H1 (cell line): ENCODE results near the gene BOLA1. TPM values are rescaled to one million over a fixed set of nuclear protein-coding genes. Genes with fewer than 3 reads are reported as not detected.
"Not testable (repeated sequence)": the region's sequence is repeated elsewhere in the genome, so short reads cannot be mapped to it uniquely, and the experiment has no call there.

Experiments
- CTCF ChIA-PET: fragments of 300-600 bp; sonication (Branson Sonifier 250); formaldehyde crosslinking; loops from one replicate; lab custom pipeline; 2021; ENCODE audit not compliant: partially characterized antibody; lab: Charles Lee
- POLR2A ChIA-PET: fragments of 300-600 bp; sonication (Branson Sonifier 250); formaldehyde crosslinking; loops from one replicate; lab custom pipeline; 2021; ENCODE audit warnings: inconsistent platforms; ENCODE audit not compliant: partially characterized antibody; lab: Charles Lee
- DNase-seq, 2 experiments: peaks; one replicate each; pipeline versions ENCODE4 v3.0.0 to v3.0.0-alpha.2; 2010 to 2022; ENCODE audit warnings: low spot score in 2 of 2, low read depth in 1 of 2, mixed read lengths in 1 of 2
- FAIRE-seq: peaks from 2 replicates; lab custom pipeline; 2011; peaks lifted over from hg19 to GRCh38; lab: Jason Lieb, UNC
- H2AFZ ChIP-seq: 2 replicates; pipeline ENCODE4 v1.8.1; 2012; ENCODE audit warnings: low read length, inconsistent platforms
- H2AK5ac ChIP-seq: 2 replicates; pipeline ENCODE4 v1.6.1; 2013; ENCODE audit warnings: low read depth, low read length
- H2BK120ac ChIP-seq: replicated peaks from 2 replicates; pipeline ENCODE3; 2013; ENCODE audit warnings: low read depth, low read length, inconsistent platforms
- H2BK12ac ChIP-seq: 2 replicates; pipeline ENCODE4 v1.6.1; 2013; ENCODE audit warnings: low read depth, low read length
- H2BK15ac ChIP-seq: 2 replicates; pipeline ENCODE4 v1.6.1; 2013; ENCODE audit warnings: low read length
- H2BK20ac ChIP-seq: 2 replicates; pipeline ENCODE4 v1.6.1; 2013; ENCODE audit warnings: low read length
- H2BK5ac ChIP-seq: 2 replicates; pipeline ENCODE4 v1.6.1; 2013; ENCODE audit warnings: low read depth, low read length
- H3K14ac ChIP-seq: 2 replicates; pipeline ENCODE4 v1.6.1; 2013; ENCODE audit warnings: inconsistent platforms; ENCODE audit not compliant: insufficient read length
- H3K18ac ChIP-seq: 2 replicates; pipeline ENCODE4 v1.6.1; 2013; ENCODE audit warnings: low read length; ENCODE audit errors: extremely low read depth
- H3K23ac ChIP-seq: 2 replicates; pipeline ENCODE4 v1.6.1; 2013; ENCODE audit warnings: inconsistent platforms; ENCODE audit not compliant: insufficient read length
- H3K23me2 ChIP-seq: 2 replicates; pipeline ENCODE4 v1.6.1; 2013; ENCODE audit warnings: low read depth, low read length
- H3K27ac ChIP-seq: 2 replicates; pipeline ENCODE4 v1.6.1; 2011; ENCODE audit warnings: low read depth, low read length, inconsistent platforms
- H3K27me3 ChIP-seq, 4 experiments: replicated peaks in 1 of 4; 1 replicate in 1 of 4; 2 replicates in 3 of 4; pipeline versions ENCODE4 v1.6.1 to v1.8.1; 2011 to 2013; ENCODE audit warnings: low read length in 3 of 4, mild to moderate bottlenecking in 3 of 4, inconsistent platforms in 2 of 4, mixed read lengths in 2 of 4, moderate library complexity in 1 of 4; ENCODE audit not compliant: control insufficient read depth in 3 of 4, insufficient read depth in 3 of 4; ENCODE audit errors: extremely low read depth in 1 of 4
- H3K36me3 ChIP-seq, 4 experiments: 2 replicates each; pipeline versions ENCODE4 v1.6.1 to v1.8.1; 2011 to 2013; ENCODE audit warnings: mild to moderate bottlenecking in 4 of 4, low read length in 3 of 4, moderate library complexity in 2 of 4, control low read depth in 1 of 4, inconsistent platforms in 1 of 4; ENCODE audit not compliant: insufficient read depth in 4 of 4, control insufficient read depth in 2 of 4
- H3K4ac ChIP-seq: replicated peaks from 2 replicates; pipeline ENCODE3; 2013; ENCODE audit warnings: low read length, low read depth, mixed read lengths, inconsistent platforms; ENCODE audit not compliant: insufficient read length
- H3K4me1 ChIP-seq, 4 experiments: replicated peaks in 1 of 4; 1 replicate in 1 of 4; 2 replicates in 3 of 4; pipeline versions ENCODE4 v1.6.1 to v1.8.1; 2011 to 2013; ENCODE audit warnings: low read length in 3 of 4, inconsistent platforms in 2 of 4, mixed read lengths in 1 of 4; ENCODE audit not compliant: insufficient read depth in 4 of 4, control insufficient read depth in 3 of 4
- H3K4me2 ChIP-seq, 2 experiments: 2 replicates each; pipeline versions ENCODE4 v1.6.1 to v1.8.1; 2011 to 2013; ENCODE audit warnings: low read depth in 2 of 2, low read length in 2 of 2, control low read depth in 1 of 2, inconsistent platforms in 1 of 2, mild to moderate bottlenecking in 1 of 2; ENCODE audit not compliant: insufficient read depth in 1 of 2
- H3K4me3 ChIP-seq, 4 experiments: fragments of 200-600, 300-600 bp in 1 of 4; sonication (generic), shearing (Covaris generic), sonication (Bioruptor Twin) in 1 of 4; 2 replicates each; pipeline versions ENCODE4 v1.5.1 to v1.8.1; 2011 to 2016; ENCODE audit warnings: low read length in 4 of 4, low read depth in 3 of 4, control low read depth in 2 of 4, inconsistent platforms in 2 of 4, mild to moderate bottlenecking in 2 of 4, mixed read lengths in 1 of 4, moderate library complexity in 1 of 4; ENCODE audit not compliant: insufficient read depth in 2 of 4; ENCODE audit errors: extremely low read depth in 1 of 4
- H3K56ac ChIP-seq: replicated peaks from 2 replicates; pipeline ENCODE3; 2013; ENCODE audit warnings: low read depth, mild to moderate bottlenecking, mixed read lengths, low read length, inconsistent platforms; ENCODE audit not compliant: insufficient read length
- H3K79me1 ChIP-seq: 2 replicates; pipeline ENCODE4 v1.6.1; 2013; ENCODE audit warnings: low read depth, low read length, control low read depth
- H3K79me2 ChIP-seq, 2 experiments: 2 replicates each; pipeline versions ENCODE4 v1.6.1 to v1.8.1; 2012 to 2013; ENCODE audit warnings: low read length in 2 of 2, mild to moderate bottlenecking in 2 of 2, inconsistent platforms in 1 of 2; ENCODE audit not compliant: insufficient read depth in 2 of 2, control insufficient read depth in 1 of 2
- H3K9ac ChIP-seq, 4 experiments: replicated peaks in 1 of 4; 1 replicate in 1 of 4; 2 replicates in 3 of 4; pipeline versions ENCODE4 v1.6.1 to v1.8.1; 2011 to 2013; ENCODE audit warnings: low read depth in 3 of 4, low read length in 3 of 4, control low read depth in 2 of 4, mild to moderate bottlenecking in 2 of 4, moderate library complexity in 2 of 4, inconsistent platforms in 1 of 4; ENCODE audit errors: extremely low read depth in 1 of 4
- H3K9me3 ChIP-seq, 2 experiments: 2 replicates each; pipeline versions ENCODE4 v1.6.1 to v1.8.1; 2012 to 2013; ENCODE audit warnings: mild to moderate bottlenecking in 2 of 2, moderate library complexity in 2 of 2, control low read depth in 1 of 2, inconsistent platforms in 1 of 2, low read depth in 1 of 2, low read length in 1 of 2, mixed read lengths in 1 of 2; ENCODE audit not compliant: insufficient read depth in 2 of 2
- H4K20me1 ChIP-seq, 2 experiments: replicated peaks in 1 of 2; 2 replicates each; pipeline versions ENCODE3 to v1.8.1; 2011 to 2013; ENCODE audit warnings: inconsistent platforms in 2 of 2, low read length in 2 of 2, mild to moderate bottlenecking in 1 of 2; ENCODE audit not compliant: insufficient read depth in 2 of 2, control insufficient read depth in 1 of 2
- H4K5ac ChIP-seq: 2 replicates; pipeline ENCODE4 v1.6.1; 2013; ENCODE audit warnings: low read length, low read depth, mixed read lengths, inconsistent platforms; ENCODE audit not compliant: insufficient read length
- H4K8ac ChIP-seq: 2 replicates; pipeline ENCODE4 v1.8.0; 2013; ENCODE audit warnings: mild to moderate bottlenecking, moderate library complexity, low read length, inconsistent platforms; ENCODE audit not compliant: insufficient read depth; ENCODE audit errors: extremely low read depth
- H4K91ac ChIP-seq: replicated peaks from 2 replicates; pipeline ENCODE3; 2013; ENCODE audit warnings: low read length, mixed read lengths, inconsistent platforms; ENCODE audit not compliant: insufficient read length
- CTCF ChIP-seq, 3 experiments: IDR thresholded peaks; 1 replicate in 2 of 3; 2 replicates in 1 of 3; pipeline versions ENCODE4 v1.5.1 to v1.6.1; 2011; ENCODE audit warnings: low read length in 3 of 3, mild to moderate bottlenecking in 3 of 3, inconsistent platforms in 2 of 3, low read depth in 1 of 3, moderate library complexity in 1 of 3; ENCODE audit not compliant: insufficient read depth in 1 of 3; ENCODE audit errors: control extremely low read depth in 1 of 3
- EP300 ChIP-seq, 2 experiments: IDR thresholded peaks; 1 replicate in 1 of 2; 2 replicates in 1 of 2; pipeline ENCODE4 v1.6.1; 2011 to 2012; ENCODE audit warnings: low read depth in 2 of 2, low read length in 2 of 2, mild to moderate bottlenecking in 2 of 2, borderline replicate concordance in 1 of 2, inconsistent platforms in 1 of 2, moderate library complexity in 1 of 2
- HDAC2 ChIP-seq, 2 experiments: fragments of 300-600 bp in 1 of 2; sonication (generic) in 1 of 2; IDR thresholded peaks; 2 replicates each; pipeline ENCODE4 v1.6.1; 2011 to 2012; ENCODE audit warnings: low read depth in 2 of 2, low read length in 2 of 2, mild to moderate bottlenecking in 2 of 2, moderate library complexity in 2 of 2, borderline replicate concordance in 1 of 2, inconsistent platforms in 1 of 2
- WGBS, 2 experiments: shearing (Covaris generic) in 1 of 2; methylation state at CpG; one replicate each; pipeline versions ENCODE4 v1.1.6 to v1.1.7; 2013 to 2015; ENCODE audit warnings: low lambda C conversion rate in 2 of 2, mixed read lengths in 2 of 2, inconsistent platforms in 1 of 2, low coverage in 1 of 2, missing lambda C conversion rate in 1 of 2; ENCODE audit not compliant: insufficient replicate concordance in 2 of 2, insufficient coverage in 1 of 2, insufficient read length in 1 of 2; ENCODE audit errors: extremely low coverage in 1 of 2, missing lambda C conversion rate in 1 of 2; 5-methylcytosine and 5-hydroxymethylcytosine counted together
- polyA plus RNA-seq, 7 experiments: library from polyadenylated mRNA; depleted of rRNA in 3 of 7; stranded (reverse) in 5 of 7; unstranded in 2 of 7; fragments of >200 nt in 5 of 7; fragments of 200-250 nt in 2 of 7; gene quantifications; 1 replicate in 5 of 7; 2 replicates in 1 of 7; 4 replicates in 1 of 7; pipeline versions ENCODE4 v1.2.1 to v1.2.3, GENCODE V29; 2011 to 2013; ENCODE audit warnings: missing spikeins in 2 of 7, mixed read lengths in 2 of 7
- total RNA-seq: library from RNA; stranded (reverse); fragmentation: NEBNext Ultra II Directional; extraction: Animal tissue kit (Norgen Biotek cat#: 25700); gene quantifications from 2 replicates; pipeline ENCODE4 v1.2.1, GENCODE V29; 2021

BOLA1 gene
- total and polyA plus RNA-seq, 2 of the 8 experiments (the other 6 are each of a cell fraction or from before 2014, with no cell fraction given) = 8.1 to 15.4 TPM

- TF ChIP-seq CTCF (IDR thresholded peaks at IDR 0.05; ENCODE audit: control extremely low read depth in 1 of 3, insufficient read depth in 1 of 3, low read depth in 1 of 3, low read length in 3 of 3) = no peak
- no peak for TF ChIP-seq EP300 (IDR thresholded peaks at IDR 0.05; ENCODE audit: borderline replicate concordance in 1 of 2, low read depth in 2 of 2, low read length in 2 of 2)
- TF ChIP-seq HDAC2 (IDR thresholded peaks at IDR 0.05; ENCODE audit: borderline replicate concordance in 1 of 2, low read depth in 2 of 2, low read length in 2 of 2) = no peak
Observed at GRCh38 chr1:149937759-149938158, 38.4 kb downstream of the BOLA1 start (continued).

- not testable (repeated sequence) for H2AFZ ChIP-seq
Observed at GRCh38 chr1:149938668-149939003, 39.3 kb downstream of the BOLA1 start.

More at GRCh38 chr1:149938668-149939003, 39.3 kb downstream of the BOLA1 start:
- not testable (repeated sequence) for H2BK15ac ChIP-seq, H3K27me3 ChIP-seq, H3K14ac ChIP-seq, FAIRE-seq, H3K9me3 ChIP-seq, H3K23ac ChIP-seq, H3K9ac ChIP-seq, H4K20me1 ChIP-seq, H3K79me2 ChIP-seq, H3K23me2 ChIP-seq, H3K79me1 ChIP-seq, H3K36me3 ChIP-seq, H2AK5ac ChIP-seq, H3K4ac ChIP-seq, H4K8ac ChIP-seq, H3K56ac ChIP-seq, H4K91ac ChIP-seq, H2BK120ac ChIP-seq, H2BK20ac ChIP-seq, DNase-seq, H2BK12ac ChIP-seq
- 28% methylated on average over 7 of the region's 13 CpGs; no CpG with 5 or more reads in 1 of the 2 experiments for WGBS, 2 experiments
- H3K27ac ChIP-seq = 0 out of 2 replicates have a peak overlapping the region, but pooled peaks have one; percentile 76
- peak overlapping the region; percentile 77 for H4K5ac ChIP-seq
- ChIA-PET CTCF (interaction anchor here (1.0 to 2.3 kb wide), 3 partner anchors 10 to 249 kb away, joined by 3 to 6 read pairs (median 5); a partner anchor contains a TSS), POLR2A (interaction anchor here (0.7 to 5.8 kb wide), 12 partner anchors 9 to 225 kb away, joined by 3 to 65 read pairs (median 4); partner anchors contain the start of genes BOLA1 and SF3B4)
- 0 out of 2 replicates have a peak overlapping the region, but pooled peaks have one; percentile 67 for H3K18ac ChIP-seq
- H3K4me2 ChIP-seq = peak overlapping the region; percentile 62 to 94
- peak overlapping the region in 1 of 4 experiments; percentile 30; a peak in 3 of 8 replicates for H3K4me3 ChIP-seq
- peaks cover 5 to 22% (median 13%) of the 10 kb centered on the region in 4 experiments for H3K4me1 ChIP-seq
- peak overlapping the region; percentile 60 for H2BK5ac ChIP-seq
